ENCODE measurements around the gene MIOS. TPM values are rescaled to one million over a fixed set of nuclear protein-coding genes. Genes with fewer than 3 reads are reported as not detected.

The MIOS gene
- polyA plus RNA-seq, 3 donors = 18.3 to 32.6 (median 20.2) TPM

- Mint-ChIP-seq H3K4me3 (no peak overlapping the region), H3K9me3 (peaks cover 0 to 1% (median 0%) of the 10 kb centered on the region in 7 donors), H3K27ac (no peak overlapping the region), H3K27me3 (ENCODE audit: low read depth in 3 of 3) (peaks cover 0 to 3% (median 0%) of the 10 kb centered on the region in 3 donors), H3K4me1 (no peaks in the 10 kb centered on the region), H3K36me3 (peaks cover 12 to 19% of the 10 kb centered on the region in 2 donors)
- Histone ChIP-seq H3K27ac (ENCODE audit: low read depth in 1 of 2, low read length in 2 of 2) (no peak overlapping the region), H3K4me1 (ENCODE audit: control insufficient read depth in 1 of 2, insufficient read depth in 2 of 2, low read length in 2 of 2) (no peaks in the 10 kb centered on the region), H3K4me3 (replicated peaks in 1 of 3; ENCODE audit: low read depth in 2 of 3, low read length in 3 of 3) (no peak overlapping the region), H3K27me3 (ENCODE audit: control insufficient read depth in 2 of 2, insufficient read depth in 2 of 2, low read length in 2 of 2) (no peaks in the 10 kb centered on the region), H3K9me3 (replicated peaks in 1 of 2; ENCODE audit: control insufficient read depth in 1 of 2, insufficient read depth in 1 of 2, low read length in 2 of 2) (no peaks in the 10 kb centered on the region), H3K36me3 (replicated peaks in 1 of 2; ENCODE audit: control insufficient read depth in 1 of 2, insufficient read depth in 2 of 2, low read length in 2 of 2) (peaks cover 16 to 24% of the 10 kb centered on the region in 2 donors), H3K9ac (ENCODE audit: insufficient read depth, low read length, poor library complexity, severe bottlenecking) (no peak overlapping the region), H2AFZ (ENCODE audit: insufficient read depth, low read depth, low read length, poor library complexity, severe bottlenecking) (no peak overlapping the region), H3K4me2 (replicated peaks; ENCODE audit: extremely low read depth, low read length, poor library complexity, severe bottlenecking) (no peak overlapping the region), H4K20me1 (ENCODE audit: insufficient read depth, low read length) (no peaks in the 10 kb centered on the region), H3K79me2 (ENCODE audit: insufficient read depth, low read length) (no peaks in the 10 kb centered on the region)
- no peak for TF ChIP-seq CTCF (IDR thresholded peaks at IDR 0.05)
- no CpG with 5 or more reads among the region's 1 CpG for WGBS (ENCODE audit: insufficient coverage)
- DNase-seq = no peak
- intact Hi-C loops (cut with micrococcal nuclease) = no loop called here
Measured at GRCh38 chr7:7612519-7612918, 45.8 kb downstream of the MIOS start.

- intact Hi-C loops (cut with micrococcal nuclease) = no loop called here
- Histone ChIP-seq H2AFZ (ENCODE audit: insufficient read depth, low read depth, low read length, poor library complexity, severe bottlenecking) (no peak overlapping the region), H3K9me3 (replicated peaks in 1 of 2; ENCODE audit: control insufficient read depth in 1 of 2, insufficient read depth in 1 of 2, low read length in 2 of 2) (no peaks in the 10 kb centered on the region), H3K4me3 (replicated peaks in 1 of 3; ENCODE audit: low read depth in 2 of 3, low read length in 3 of 3) (no peak overlapping the region), H3K4me2 (replicated peaks; ENCODE audit: extremely low read depth, low read length, poor library complexity, severe bottlenecking) (no peak overlapping the region), H3K27me3 (ENCODE audit: control insufficient read depth in 2 of 2, insufficient read depth in 2 of 2, low read length in 2 of 2) (no peaks in the 10 kb centered on the region), H3K27ac (ENCODE audit: low read depth in 1 of 2, low read length in 2 of 2) (no peak overlapping the region), H4K20me1 (ENCODE audit: insufficient read depth, low read length) (no peaks in the 10 kb centered on the region), H3K9ac (ENCODE audit: insufficient read depth, low read length, poor library complexity, severe bottlenecking) (no peak overlapping the region), H3K79me2 (ENCODE audit: insufficient read depth, low read length) (no peaks in the 10 kb centered on the region), H3K4me1 (ENCODE audit: control insufficient read depth in 1 of 2, insufficient read depth in 2 of 2, low read length in 2 of 2) (no peaks in the 10 kb centered on the region), H3K36me3 (replicated peaks in 1 of 2; ENCODE audit: control insufficient read depth in 1 of 2, insufficient read depth in 2 of 2, low read length in 2 of 2) (peaks cover 12 to 17% of the 10 kb centered on the region in 2 donors)
- Mint-ChIP-seq H3K36me3 (peaks cover 5 to 13% of the 10 kb centered on the region in 2 donors), H3K9me3 (peaks cover 0 to 1% (median 0%) of the 10 kb centered on the region in 7 donors), H3K4me1 (no peaks in the 10 kb centered on the region), H3K27me3 (ENCODE audit: low read depth in 3 of 3) (peaks cover 0 to 3% (median 0%) of the 10 kb centered on the region in 3 donors), H3K4me3 (no peak overlapping the region), H3K27ac (no peak overlapping the region)
- no CpG with 5 or more reads among the region's 1 CpG for WGBS (ENCODE audit: insufficient coverage)
- DNase-seq = no peak
- TF ChIP-seq CTCF (IDR thresholded peaks at IDR 0.05) = no peak
Measured at GRCh38 chr7:7613210-7613609, 46.5 kb downstream of the MIOS start.
